Myocyte (in vitro differentiated cells): ENCODE measurements around the gene SEC23A. TPM values are rescaled to one million over a fixed set of nuclear protein-coding genes. Genes with fewer than 3 reads are reported as not detected.
"Not testable (repeated sequence)": the region's sequence is repeated elsewhere in the genome, so short reads cannot be mapped to it uniquely, and the experiment has no call there.

Experiments used
- DNase-seq: peaks from one replicate; pipeline ENCODE4 v3.0.0-alpha.2; 2012; ENCODE audit warnings: low read depth
- total RNA-seq: library from RNA; depleted of rRNA; stranded (reverse); fragments of >200 nt; gene quantifications from 2 replicates; pipeline ENCODE4 v1.2.3, GENCODE V29; 2014

The SEC23A gene
- total RNA-seq, 1 donor from 2014 or later, result 184 TPM

DNA sequence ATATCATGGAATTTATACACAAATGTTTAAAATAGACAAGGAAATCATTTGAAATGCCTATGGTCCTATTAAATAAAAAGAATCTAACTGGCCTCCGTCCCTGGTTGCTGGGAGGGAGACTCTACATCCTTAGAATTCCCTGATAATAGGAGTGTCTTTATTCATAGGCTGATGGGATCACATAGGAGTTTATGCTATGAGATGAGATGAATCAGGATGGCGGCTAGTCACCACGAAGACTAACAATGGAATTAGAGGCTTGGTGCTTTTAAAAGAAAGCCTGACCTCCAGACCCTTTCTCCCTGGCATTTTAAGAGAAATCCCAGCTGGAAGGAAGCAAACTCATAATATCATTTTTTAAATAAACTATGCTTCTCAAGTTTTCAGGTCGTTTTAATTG lies 69.7 kb downstream of the SEC23A start:
- peak; percentile 79 for DNase-seq

DNA sequence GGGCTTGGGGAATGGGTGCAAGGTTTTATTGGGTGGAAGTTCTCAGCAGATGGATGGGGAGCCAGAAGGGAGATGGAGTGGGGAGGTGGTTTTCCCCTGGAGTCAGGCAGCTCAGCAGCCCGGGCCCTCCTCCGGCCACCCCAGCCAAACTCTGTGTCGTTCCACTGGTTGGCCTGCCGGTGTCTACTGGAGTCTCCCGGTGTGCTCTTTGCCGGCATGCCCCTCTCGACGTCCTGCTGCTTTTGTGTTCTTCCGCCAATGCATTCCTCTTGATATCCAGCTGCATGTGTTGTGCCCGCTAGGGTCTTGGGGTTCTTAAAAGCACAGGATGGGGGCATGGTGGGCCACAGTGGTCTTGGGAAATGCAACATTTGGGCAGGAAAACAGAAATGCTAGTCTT lies 72.8 kb downstream of the SEC23A start:
- no peak for DNase-seq

DNA sequence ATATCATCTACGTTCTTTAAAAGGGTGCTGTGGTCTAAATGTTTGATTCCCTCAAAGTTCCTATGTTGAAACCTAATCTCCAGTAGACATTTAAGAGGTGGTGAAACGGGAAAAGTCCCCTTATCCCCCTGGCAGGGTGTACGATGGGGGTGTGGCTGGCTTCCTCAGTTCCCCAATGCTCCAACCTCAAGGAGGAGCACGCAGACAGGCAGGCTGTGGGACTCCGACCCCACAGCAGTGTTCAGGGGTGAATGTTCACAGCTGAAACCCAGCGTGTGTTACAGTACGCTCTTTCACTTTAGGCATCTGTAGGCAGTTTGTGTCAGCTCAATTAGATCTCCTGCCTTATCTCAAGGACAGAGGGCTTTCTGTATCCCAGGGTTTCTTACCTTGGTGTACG lies 73.2 kb downstream of the SEC23A start:
- DNase-seq, result no peak

DNA sequence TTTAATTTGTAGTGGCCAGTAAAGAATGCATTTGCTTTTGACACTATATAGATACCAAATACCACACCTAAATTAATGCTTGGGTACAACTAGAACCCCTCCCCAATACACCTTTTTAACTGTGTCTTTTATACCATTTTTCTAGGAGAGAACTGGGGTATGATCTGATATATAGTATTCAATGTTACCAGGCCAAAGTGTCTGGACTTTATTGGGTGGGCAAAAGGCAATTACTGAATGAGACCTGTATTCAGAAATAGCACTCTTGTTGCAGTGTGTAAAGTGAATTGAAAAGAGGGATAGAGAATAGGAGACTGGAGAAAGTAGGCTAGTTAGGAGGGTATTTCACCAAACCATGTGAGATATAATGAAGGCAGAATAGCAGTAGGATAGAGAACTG lies 74.4 kb downstream of the SEC23A start:
- DNase-seq, result no peak

DNA sequence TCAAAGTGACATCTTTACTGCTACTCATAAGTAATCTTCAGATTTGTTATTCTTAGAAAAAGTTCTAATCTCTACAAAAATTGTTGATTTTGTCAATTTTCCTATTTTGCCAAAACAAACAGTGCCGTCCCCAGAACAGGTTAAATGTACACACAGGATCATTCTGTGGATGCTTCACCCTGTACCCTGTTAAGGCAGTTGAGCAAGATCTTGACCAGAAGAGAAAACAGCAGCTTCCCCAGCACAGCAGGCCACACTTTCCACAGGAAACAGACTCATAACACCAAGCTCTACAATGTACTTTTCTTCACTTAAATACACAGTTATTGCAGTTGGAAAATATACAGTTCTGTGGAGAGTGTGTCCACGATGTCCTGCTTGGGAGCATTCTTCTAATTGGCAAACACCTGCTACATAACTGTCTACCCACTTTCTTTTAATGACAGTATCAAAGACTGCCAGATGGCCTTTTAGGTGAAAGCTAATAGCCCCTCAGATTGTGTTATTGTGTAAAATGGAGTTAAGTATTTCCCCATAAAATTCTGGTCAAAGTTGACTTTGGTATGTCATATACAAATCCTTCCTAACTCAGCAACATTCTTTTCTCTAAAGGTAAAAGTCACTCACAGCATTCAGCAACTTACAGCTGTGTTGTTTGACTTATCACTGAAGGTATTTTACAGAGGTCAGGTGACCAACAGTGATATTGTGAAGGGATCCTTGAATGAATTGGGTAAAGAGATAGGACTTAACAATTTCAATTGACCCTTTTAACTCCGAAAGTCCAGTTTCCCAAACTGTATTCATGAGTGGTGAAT lies 77.0 kb downstream of the SEC23A start:
- no peak for DNase-seq

DNA sequence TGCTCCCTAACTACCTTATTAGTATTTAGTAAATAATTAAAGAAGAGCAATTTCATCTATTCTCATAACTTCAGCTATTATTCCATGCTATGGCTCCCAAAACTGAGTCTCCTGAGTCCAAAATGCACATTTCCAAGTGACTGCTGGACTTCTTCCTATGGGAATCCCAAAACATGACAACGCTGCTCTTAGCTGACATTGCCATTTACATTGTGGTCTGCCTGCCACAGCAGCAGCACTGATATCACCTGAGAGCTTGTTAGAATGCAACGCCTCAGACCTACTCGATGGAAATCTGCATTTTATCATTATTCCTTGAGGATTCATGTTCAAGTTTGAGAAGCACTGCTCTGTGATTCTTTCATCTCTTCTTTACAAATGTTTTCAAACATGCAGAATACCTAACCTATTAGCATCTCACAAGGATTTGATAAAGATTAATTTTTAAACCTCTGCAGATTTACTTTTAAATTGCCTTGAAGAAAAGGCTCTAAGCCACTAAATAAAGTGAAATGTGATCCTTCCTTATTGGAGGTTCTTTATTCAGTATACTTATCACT lies 77.7 kb downstream of the SEC23A start:
- no peak for DNase-seq

DNA sequence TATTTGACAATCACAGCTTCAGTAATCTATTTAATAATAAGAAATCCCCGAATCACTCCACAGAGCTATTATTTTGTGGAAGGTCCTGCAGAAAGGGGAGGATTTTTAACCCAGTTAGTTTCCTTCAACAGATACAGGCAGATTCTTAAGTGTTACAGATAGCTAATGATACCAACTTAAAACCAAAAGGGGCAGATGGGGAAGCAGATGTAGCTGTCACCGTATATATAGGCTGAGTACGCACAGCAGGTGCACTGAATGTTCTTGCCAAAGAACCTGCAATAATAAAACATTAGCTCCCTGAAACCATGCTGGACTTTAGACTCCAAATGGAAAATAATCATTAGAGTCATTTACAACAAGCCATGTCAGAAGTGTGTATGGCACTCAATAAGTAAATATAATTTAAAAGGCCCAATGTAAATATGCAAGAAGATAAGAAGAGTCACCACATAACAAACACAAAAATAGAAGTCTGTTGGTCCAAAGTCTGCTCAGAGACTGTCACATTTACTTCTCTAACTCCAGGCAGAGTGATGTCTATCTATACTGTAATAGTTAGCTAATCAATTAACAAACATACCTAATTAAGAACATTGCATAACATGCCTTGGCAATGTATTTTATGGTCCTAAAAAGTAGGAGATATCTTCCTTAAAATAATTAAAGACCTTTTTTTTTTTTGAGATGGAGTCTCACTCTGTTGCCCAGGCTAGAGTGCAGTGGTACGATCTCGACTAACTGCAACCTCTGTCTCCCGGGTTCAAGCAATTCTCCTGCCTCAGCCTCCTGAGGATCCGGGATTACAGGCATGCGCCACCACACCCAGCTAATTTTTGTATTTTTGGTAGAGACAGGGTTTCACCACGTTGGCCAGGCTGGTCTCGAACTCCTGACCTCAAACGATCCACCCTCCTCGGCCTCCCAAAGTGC lies 78.8 kb downstream of the SEC23A start:
- DNase-seq, result no peak

DNA sequence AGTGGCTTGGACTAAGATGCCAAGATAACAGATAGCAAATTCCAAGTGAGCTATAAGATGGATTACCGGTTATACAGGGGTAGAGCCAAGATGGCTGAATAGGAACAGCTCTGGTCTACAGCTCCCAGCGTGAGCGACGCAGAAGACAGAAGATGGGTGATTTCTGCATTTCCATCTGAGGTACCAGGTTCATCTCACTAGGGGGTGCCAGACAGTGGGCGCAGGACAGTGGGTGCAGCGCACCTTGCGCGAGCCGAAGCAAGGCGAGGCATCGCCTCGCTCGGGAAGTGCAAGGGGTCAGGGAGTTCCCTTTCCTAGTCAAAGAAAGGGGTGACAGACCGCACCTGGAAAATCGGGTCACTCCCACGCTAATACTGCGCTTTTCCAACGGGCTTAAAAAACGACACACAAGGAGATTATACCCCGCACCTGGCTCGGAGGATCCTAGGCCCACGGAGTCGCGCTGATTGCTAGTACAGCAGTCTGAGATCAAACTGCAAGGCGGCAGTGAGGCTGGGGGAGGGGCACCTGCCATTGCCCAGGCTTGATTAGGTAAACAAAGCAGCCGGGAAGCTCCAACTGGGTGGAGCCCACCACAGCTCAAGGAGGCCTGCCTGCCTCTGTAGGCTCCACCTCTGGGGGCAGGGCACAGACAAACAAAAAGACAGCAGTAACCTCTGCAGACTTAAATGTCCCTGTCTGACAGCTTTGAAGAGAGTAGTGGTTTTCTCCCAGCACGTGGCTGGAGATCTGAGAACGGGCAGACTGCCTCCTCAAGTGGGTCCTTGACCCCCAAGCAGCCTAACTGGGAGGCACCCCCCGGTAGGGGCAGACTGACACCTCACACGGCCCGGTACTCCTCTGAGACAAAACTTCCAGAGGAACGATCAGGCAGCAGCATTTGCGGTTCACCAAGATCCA lies 85.7 kb downstream of the SEC23A start:
- DNase-seq, result not testable (repeated sequence)

DNA sequence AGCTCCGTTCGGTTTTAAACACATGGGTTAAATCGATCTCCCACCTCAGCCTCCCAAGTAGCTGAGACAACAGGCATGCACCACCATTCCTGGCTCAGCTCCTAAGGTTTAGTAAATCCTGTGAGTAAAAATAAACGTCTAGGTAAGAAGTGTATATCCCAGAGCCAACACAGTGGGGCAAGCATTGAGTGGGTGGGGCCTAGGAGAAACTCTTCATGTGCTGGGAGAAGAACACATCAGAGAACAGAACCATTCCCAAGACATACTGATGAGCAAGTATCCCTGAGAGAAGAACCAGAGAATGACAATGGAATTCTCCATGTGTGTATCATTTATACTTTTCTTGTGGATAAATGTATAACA lies 86.3 kb downstream of the SEC23A start:
- DNase-seq, result no peak

DNA sequence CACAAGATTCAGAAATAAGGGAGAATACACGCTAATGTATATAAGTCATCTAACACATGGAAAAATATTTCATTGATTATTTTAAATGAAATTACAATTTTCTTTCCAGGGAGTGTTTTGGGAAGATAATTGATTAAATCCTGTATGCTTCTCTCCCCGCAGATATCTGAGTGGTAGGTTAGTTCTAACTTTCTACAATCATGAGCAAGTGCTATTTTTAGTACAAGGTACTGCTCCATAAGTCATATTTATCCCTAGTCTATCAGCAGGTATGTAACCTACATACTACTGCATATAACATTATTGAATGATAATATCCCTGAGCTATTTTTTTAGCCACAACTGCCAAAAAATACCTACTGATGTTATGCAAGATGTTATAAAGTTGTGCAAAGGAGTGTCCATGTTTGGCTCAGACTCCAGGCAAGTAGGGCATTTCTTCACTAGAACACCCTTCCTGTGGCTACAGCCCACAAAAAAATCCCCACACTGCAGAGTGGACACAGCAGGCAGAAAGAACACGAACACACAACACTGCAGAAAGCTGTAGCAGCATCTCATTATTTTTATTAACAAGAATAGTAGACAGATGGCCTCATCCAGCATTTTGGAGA lies 87.0 kb downstream of the SEC23A start:
- no peak for DNase-seq

DNA sequence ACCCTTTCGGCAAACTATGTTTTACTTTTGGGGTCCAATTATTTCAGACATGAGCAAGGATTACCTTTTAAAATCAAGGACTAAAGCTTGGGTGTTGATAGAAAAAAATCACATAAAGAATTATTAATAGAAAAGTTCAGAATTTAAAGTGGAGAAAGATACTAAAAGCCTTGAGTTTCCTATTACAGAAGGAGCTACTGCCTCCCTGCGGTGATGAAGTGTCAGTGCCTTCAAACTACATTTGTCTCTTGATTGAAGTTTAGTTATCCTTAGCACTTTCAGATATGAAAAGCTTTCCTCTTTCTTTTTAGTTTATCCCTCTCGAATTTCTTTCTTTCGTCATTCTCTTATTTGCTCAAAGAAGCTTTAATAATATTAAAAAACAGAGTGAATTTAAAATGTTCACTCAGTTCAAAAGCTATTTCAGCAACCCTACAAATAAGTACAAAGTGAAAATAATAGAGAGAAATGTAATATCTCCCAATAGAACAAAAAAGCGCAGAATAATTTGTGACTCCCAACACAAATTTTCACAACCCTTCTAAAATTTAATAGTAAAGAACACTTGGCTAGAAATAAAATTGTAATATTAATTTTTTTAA lies 87.6 kb downstream of the SEC23A start:
- peak; percentile 67 for DNase-seq

DNA sequence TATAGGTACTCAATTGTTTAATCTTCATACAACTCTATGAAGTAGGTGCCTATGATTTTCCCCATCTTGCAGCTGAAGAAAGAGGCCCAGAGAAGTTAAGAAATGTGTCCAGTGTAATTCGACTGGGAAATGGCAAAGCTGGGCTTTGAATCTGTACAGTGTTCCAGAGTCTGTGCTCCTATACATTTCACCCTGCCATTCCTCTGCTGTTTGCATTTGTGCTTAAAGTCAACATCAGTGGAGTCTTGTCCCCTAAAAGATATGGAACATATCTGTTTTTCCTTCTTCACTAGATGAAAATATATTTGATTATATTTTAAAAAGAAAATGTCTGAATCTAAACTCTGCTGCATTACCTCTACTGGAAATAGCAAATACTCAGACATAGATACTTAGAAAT lies 88.6 kb downstream of the SEC23A start:
- DNase-seq, result no peak

DNA sequence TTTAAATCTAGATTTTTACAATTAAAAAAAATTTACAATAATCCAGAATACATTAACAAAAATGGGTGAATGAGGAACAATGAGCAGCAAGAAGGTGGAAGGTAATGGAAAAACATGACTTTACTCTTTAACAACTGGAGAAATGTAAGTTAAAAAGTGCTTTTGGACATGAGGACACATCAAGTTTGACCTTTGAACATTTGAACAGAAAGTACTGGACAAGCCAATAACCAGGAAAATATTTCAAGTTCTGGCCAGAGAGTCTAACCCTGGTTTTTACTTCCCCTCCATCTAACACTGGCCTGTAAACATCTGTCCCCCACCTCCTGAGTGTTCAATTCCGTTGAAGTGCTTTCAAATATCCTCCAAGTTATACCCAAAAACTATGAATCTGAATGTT lies 94.1 kb downstream of the SEC23A start:
- DNase-seq, result not testable (repeated sequence)

DNA sequence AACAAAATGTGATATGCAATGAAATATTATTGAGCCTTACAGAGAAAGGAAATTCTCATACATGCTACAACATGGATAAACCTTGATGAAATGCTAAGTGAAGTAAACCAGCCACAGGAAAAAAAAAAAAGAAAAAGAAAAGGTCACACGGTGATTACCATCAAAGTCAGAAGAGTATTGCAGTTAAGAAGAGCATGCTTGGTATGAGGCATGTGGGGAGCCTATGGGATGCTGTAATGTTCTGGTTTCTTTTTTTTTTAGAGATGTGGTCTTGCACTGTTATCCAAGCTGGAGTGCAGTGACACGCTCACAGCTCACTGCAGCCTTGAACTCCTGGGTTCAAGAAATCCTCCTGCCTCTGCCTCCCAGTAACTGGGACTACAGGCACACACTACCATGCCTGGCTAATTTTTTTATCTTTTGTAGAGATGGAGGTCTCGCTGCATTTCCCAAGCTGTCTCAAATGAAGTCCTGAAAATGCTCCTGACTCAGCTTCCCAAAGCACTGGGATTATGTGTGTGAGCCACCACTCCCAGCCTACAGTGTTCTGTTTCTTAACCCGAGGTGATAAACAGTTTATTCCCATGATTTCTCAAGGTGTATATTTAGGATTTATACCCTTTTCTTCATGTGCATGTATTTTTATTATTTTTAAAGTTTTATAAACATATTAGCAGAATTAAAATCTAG lies 96.2 kb downstream of the SEC23A start:
- DNase-seq, result no peak

DNA sequence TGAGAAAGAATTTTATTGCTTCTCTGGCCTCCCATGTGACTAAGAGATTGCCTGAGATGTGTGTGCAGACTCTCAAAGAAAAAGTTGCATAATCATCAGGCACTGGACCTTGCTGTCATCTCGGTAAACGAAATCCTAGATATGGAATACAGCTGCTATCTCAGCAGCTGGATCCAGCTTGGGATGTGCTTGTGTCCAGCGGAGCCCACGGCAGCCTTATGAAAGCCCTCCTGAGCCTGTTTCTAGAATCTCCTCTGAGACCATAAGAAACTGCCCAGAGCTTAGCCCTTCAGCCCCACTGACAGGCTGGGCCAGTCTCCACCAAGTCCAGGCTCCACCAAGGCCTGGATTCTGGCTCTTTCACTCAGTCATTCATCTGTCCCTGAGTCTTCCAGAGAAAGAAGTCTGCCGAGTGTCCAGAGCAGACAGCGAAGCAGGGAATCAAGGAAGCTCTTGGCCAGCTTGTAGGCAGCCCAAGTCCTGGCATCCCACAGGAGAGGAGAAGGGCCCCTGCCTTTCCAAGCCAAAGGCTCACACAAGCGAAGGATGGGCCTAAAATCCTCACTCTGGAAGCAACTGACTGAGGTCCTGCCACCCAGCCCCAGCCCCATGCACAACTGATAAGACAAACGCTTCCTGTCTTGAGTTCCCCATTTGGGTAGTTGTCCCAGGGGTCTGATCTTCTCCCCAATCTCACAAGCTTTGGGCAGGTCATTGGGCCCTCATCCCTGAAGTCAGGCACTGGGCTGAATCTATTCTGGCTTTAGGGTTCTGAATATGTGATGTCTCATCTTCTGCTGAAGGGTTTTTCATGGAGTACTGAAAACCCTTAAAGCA lies 97.8 kb downstream of the SEC23A start:
- no peak for DNase-seq

DNA sequence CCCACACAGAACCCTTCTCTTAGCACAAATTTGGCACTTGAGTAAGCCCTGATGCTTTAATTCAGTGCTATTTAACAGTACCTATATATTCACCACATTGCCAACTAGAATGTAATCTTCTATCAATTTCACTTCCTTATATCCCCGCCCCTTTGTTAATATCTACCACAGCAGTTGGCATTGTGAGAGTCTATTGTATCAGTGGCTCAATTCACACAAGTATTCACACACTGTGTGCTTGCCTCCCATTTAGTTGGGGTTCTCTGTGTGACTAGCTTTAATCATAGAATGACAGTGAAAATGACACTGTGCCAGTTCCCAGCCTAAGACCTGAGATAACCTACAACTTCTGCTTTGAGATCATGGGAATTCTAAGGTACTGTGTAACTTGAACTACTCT lies 103.1 kb downstream of the SEC23A start:
- no peak for DNase-seq

DNA sequence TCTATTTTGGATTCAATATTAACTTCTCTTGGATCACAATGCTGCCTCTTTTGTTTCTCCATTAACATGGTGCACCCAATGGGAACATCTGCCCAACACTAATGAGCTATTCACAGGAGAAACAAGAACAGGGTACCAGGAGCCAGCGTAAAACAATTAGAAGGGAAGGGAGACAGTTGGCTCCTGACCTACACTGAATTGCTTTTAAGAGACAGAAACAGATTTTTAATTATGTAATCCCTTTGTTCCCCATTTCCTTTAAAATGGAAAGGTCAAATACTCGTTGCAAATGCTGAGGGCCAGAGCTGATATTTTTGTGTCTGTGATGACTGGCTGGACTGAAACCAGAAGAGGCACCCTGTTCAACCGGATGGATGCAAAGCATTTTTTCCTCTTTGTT lies 108.3 kb downstream of the SEC23A start:
- no peak for DNase-seq

DNA sequence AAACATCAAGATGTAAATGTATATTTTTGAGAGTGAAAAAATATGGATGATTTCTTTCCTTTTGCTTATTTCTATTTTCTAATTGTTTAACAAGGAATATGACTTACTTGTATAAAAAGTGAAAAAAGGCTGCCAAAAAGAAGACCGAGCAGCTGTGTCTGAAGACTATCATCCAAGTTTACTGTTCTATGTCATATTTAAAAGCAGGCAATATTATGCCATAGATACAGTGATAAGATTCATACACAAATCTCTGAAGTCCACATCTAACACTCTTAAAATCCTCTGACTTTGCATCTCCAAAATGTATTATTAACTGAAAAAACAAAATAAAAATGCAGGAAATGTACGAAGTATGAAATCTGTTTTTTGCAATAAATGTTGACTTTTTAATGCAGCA lies 109.1 kb downstream of the SEC23A start:
- no peak for DNase-seq
